Calu3 (cell line): Measurements from ENCODE around the gene MUC6. TPM values are rescaled to one million over a fixed set of nuclear protein-coding genes. Genes with fewer than 3 reads are reported as not detected.

Source experiments
- BruUV-seq: library from RNA; stranded (reverse); fragments of 400-500 nt; replicated peaks from 2 replicates; lab custom pipeline; 2021; lab: Mats Ljungman, UMichigan
- CTCF ChIA-PET: fragments of 300-600 bp; sonication (Branson Sonifier 250); formaldehyde crosslinking; loops from one replicate; lab custom pipeline; 2022; ENCODE audit warnings: antibody characterized with exemption; lab: Charles Lee
- DNase-seq: peaks from one replicate; pipeline ENCODE4 v3.0.0; 2022
- H3K27ac Mint-ChIP-seq: one replicate; pipeline ENCODE4 v1.8.0; 2022; ENCODE audit warnings: mixed read lengths; ENCODE audit not compliant: unreplicated experiment
- H3K27me3 Mint-ChIP-seq: one replicate; pipeline ENCODE4 v1.8.0; 2022; ENCODE audit warnings: mixed read lengths; ENCODE audit not compliant: unreplicated experiment
- H3K36me3 Mint-ChIP-seq: one replicate; pipeline ENCODE4 v1.8.0; 2022; ENCODE audit warnings: mild to moderate bottlenecking, moderate library complexity, mixed read lengths; ENCODE audit not compliant: insufficient read depth, unreplicated experiment
- H3K4me1 Mint-ChIP-seq: one replicate; pipeline ENCODE4 v1.8.0; 2022; ENCODE audit warnings: mild to moderate bottlenecking, low read depth, mixed read lengths; ENCODE audit not compliant: unreplicated experiment
- H3K4me3 Mint-ChIP-seq: one replicate; pipeline ENCODE4 v1.8.0; 2022; ENCODE audit warnings: mild to moderate bottlenecking, low read depth, moderate library complexity, mixed read lengths; ENCODE audit not compliant: unreplicated experiment
- H3K9me3 Mint-ChIP-seq: one replicate; pipeline ENCODE4 v1.8.0; 2022; ENCODE audit warnings: low read depth, mixed read lengths; ENCODE audit not compliant: unreplicated experiment
- intact Hi-C: fragments of 100-400 bp; cut with micrococcal nuclease; formaldehyde crosslinking; loops from one replicate; pipeline ENCODE4 v1.10.0; 2022; ENCODE audit not compliant: unreplicated experiment
- total RNA-seq: library from RNA; stranded (reverse); gene quantifications from 2 replicates; pipeline ENCODE4 v1.2.3, GENCODE V29; 2022
- TF ChIP-seq, protein P1 (sequence below): fragments of 200-600 bp; IDR thresholded peaks from one replicate; pipeline ENCODE4 v1.8.0; 2022; ENCODE audit warnings: antibody characterized with exemption; ENCODE audit not compliant: unreplicated experiment

MUC6 gene
- total RNA-seq, 1 experiment from 2014 or later: 0.73 TPM

DNA sequence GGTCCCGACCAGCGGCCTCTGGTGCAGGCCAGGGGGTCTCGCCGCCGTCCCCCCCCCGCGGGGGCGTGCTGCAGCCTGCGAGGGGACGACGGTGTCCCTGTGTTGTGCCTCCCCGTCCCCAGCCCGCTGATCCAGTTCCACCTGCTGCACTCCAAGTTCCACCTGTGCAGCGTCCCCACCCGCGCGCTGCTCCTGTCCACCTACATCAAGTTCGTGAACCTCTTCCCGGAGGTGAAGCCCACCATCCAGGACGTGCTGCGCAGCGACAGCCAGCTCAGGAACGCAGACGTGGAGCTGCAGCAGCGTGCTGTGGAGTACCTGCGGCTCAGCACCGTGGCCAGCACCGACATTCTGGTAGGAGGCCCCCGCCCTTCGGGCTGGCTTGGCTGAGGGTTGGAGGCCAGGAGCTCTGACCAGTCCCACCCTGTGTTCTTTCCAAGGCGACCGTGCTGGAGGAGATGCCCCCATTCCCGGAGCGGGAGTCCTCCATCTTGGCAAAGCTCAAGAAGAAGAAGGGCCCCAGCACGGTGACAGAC, 42.8 kb downstream of the MUC6 start:
- Mint-ChIP-seq H3K9me3 (no peaks in the 10 kb centered on the region), H3K27ac (no peak overlapping the region), H3K4me1 (no peaks in the 10 kb centered on the region), H3K4me3 (no peak overlapping the region), H3K27me3 (no peaks in the 10 kb centered on the region), H3K36me3 (peaks cover 40% of the 10 kb centered on the region)
- TF ChIP-seq, protein P1, sequence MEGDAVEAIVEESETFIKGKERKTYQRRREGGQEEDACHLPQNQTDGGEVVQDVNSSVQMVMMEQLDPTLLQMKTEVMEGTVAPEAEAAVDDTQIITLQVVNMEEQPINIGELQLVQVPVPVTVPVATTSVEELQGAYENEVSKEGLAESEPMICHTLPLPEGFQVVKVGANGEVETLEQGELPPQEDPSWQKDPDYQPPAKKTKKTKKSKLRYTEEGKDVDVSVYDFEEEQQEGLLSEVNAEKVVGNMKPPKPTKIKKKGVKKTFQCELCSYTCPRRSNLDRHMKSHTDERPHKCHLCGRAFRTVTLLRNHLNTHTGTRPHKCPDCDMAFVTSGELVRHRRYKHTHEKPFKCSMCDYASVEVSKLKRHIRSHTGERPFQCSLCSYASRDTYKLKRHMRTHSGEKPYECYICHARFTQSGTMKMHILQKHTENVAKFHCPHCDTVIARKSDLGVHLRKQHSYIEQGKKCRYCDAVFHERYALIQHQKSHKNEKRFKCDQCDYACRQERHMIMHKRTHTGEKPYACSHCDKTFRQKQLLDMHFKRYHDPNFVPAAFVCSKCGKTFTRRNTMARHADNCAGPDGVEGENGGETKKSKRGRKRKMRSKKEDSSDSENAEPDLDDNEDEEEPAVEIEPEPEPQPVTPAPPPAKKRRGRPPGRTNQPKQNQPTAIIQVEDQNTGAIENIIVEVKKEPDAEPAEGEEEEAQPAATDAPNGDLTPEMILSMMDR: no peak
- intact Hi-C loops: no loop called here
- CTCF ChIA-PET: no interaction called here
- DNase-seq: no peak
- BruUV-seq: no TSS peak

DNA sequence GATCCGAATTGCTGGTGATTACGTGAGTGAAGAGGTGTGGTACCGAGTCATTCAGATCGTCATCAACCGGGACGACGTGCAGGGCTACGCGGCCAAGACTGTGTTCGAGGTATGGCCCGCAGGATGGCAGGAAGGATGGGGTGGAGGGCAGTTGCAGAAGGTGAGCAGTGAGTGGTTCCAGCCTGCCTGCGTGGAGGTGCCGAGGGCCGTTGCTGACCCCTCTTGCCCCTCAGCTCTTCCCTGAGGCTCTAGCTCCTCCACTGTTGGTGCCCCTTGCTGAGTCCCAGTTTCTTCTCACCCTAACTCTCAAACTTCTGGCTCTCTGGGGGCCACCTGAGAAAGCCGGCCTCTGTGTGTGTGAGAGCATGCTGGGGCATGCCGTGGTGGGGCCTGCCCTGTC, 43.9 kb downstream of the MUC6 start:
- TF ChIP-seq, protein P1: no peak
- CTCF ChIA-PET: no interaction called here
- BruUV-seq: no TSS peak
- Mint-ChIP-seq H3K4me3 (no peak overlapping the region), H3K9me3 (no peaks in the 10 kb centered on the region), H3K4me1 (no peaks in the 10 kb centered on the region), H3K27ac (no peak overlapping the region), H3K36me3 (peaks cover 46% of the 10 kb centered on the region), H3K27me3 (no peaks in the 10 kb centered on the region)
- DNase-seq: no peak
- intact Hi-C loops: no loop called here

DNA sequence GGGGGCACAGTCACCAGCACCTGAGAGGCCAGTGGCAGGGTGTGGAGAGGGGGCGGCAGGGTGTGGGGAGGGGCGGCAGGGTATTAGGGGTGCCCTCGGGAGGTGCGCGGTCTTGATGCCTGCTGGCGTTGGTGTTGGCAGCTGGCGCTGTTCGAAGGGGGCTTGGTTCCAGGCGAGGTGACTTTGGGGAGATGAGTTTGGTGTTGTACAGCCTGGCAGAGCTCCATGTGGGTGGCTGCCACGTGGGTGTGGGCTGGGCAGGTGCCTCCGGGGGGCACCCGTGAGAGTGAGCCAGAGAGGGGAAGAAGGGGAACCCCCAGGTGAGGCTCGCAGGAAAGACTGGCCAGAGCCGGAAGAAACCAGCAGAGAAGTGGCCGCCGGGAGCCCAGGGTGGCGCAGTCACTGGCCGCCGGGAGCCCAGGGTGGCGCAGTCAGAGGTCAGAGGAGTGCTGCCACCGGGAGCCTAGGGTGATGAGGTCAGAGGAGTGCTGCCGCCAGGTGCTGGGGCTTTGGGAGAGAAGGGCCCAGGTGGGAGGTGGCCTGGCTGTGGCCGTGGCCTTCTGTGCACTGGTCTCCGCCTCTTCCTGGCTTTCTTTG, 44.7 kb downstream of the MUC6 start:
- no peak for DNase-seq
- no peak overlapping the region for H3K4me3 Mint-ChIP-seq
- intact Hi-C loops: no loop called here
- BruUV-seq: no TSS peak
- no peaks in the 10 kb centered on the region for H3K4me1 Mint-ChIP-seq
- no peaks in the 10 kb centered on the region for H3K27me3 Mint-ChIP-seq
- CTCF ChIA-PET: interaction anchor here (0.7 kb wide), 1 partner anchor 52 kb away, joined by 3 read pairs; no protein-coding TSS in a partner anchor
- H3K9me3 Mint-ChIP-seq: no peaks in the 10 kb centered on the region
- H3K27ac Mint-ChIP-seq: no peak overlapping the region
- peaks cover 47% of the 10 kb centered on the region for H3K36me3 Mint-ChIP-seq
- TF ChIP-seq, protein P1: no peak

DNA sequence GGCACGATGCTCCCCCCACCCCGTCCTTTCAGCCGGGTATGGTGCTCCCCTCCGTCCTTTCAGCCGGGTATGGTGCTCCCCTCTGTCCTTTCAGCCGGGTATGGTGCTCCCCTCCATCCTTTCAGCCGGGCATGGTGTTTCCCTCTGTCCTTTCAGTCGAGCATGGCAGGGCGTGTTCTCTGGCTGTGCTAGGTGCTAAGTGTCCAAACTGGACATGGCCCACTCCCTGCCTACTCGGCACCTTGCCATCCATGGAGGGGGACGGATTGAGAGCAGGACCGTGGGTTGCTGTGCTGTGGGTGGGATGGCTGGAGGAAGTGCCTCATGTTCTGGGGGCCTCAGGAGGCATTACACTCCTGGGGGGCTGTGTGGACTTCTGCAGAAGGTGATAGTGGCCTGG, 45.5 kb downstream of the MUC6 start:
- no peak for DNase-seq
- H3K4me1 Mint-ChIP-seq: no peaks in the 10 kb centered on the region
- intact Hi-C loops: no loop called here
- no peaks in the 10 kb centered on the region for H3K9me3 Mint-ChIP-seq
- TF ChIP-seq, protein P1: no peak
- BruUV-seq: no TSS peak
- CTCF ChIA-PET: interaction anchor here (0.7 kb wide), 1 partner anchor 51 kb away, joined by 3 read pairs; no protein-coding TSS in a partner anchor
- H3K4me3 Mint-ChIP-seq: no peak overlapping the region
- no peak overlapping the region for H3K27ac Mint-ChIP-seq
- peaks cover 46% of the 10 kb centered on the region for H3K36me3 Mint-ChIP-seq
- no peaks in the 10 kb centered on the region for H3K27me3 Mint-ChIP-seq
